Occipital lobe (tissue), 2 donors: ENCODE data around the gene GPS2. TPM values are rescaled to one million over a fixed set of nuclear protein-coding genes. Genes with fewer than 3 reads are reported as not detected.

ENCODE experiments used
- DNase-seq: peaks from one replicate; lab custom pipeline; 2025; lab: John Stamatoyannopoulos, UW
- total RNA-seq: library from RNA; depleted of rRNA; stranded (reverse); fragments of >200 nt; gene quantifications from one replicate; pipeline ENCODE4 v1.2.3, GENCODE V29; 2014

GPS2 gene
- total RNA-seq, 1 donor from 2014 or later, result 29.5 TPM

DNA sequence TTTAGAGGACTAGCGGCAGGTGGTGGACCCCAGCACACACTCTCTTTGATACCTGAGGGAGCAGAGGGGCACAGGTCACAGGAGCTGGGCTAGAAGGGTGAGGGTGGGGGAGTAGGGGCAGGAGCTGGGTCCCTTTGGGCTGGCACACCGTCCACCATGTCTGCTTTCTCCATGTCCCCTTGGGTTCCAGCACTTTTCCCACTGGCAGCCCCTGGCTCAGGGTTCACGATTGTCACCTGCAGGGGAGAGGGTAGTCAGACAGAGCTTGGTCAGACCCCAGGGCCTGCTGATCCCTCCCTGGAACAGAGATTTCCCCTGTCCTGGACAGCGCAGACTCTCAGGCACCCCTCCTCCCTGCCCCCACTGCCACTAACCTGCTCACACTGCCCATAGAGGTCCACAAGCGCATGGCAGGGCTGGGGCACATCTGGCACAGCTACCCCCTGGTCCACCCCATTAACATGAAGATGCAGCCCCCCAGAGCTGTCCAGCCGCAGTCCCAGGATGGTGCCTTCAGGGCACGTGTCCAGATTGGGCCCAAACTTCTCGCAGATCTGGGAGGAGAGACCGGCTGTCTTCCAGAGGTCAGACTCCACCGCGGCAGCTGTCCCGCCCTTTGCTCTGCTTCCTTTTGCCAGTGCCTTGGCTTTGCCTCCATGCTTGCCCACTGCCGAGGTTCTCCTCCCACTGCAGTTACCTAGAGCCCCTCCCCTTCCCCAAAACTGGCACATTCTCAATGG lies 3.1 kb upstream of the GPS2 start:
- no peak for DNase-seq

DNA sequence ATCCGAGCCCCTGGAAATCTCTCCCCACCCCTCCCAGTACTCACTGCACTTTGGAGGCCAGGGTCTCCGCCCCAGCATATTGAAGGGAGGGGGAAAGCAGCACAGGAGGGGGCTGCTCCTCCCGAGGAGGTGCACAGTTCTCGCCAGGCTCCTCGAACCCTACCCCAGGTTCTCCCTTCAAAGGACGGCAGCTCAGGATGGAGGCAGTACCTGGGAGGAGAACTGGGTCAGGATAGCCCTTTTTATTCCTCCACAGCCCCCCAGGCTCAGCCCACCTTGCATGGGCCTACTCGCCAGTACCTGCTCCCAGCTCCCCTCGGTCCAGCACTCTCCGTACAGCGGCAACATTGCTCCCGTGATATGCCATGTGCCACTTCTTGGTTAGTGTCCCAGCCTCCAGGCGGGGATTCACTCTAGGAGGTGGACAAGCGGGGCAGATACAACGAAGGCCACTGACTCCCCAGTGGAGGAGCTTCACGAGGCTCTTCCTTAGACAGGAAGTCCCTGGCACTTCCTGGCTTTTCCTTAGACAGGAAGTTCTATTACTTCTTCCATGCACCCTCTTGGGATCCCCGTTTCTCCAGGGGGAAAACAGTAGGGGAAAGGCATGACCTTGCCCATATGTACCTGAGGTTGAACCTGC lies 2.1 kb upstream of the GPS2 start:
- DNase-seq, result no peak

DNA sequence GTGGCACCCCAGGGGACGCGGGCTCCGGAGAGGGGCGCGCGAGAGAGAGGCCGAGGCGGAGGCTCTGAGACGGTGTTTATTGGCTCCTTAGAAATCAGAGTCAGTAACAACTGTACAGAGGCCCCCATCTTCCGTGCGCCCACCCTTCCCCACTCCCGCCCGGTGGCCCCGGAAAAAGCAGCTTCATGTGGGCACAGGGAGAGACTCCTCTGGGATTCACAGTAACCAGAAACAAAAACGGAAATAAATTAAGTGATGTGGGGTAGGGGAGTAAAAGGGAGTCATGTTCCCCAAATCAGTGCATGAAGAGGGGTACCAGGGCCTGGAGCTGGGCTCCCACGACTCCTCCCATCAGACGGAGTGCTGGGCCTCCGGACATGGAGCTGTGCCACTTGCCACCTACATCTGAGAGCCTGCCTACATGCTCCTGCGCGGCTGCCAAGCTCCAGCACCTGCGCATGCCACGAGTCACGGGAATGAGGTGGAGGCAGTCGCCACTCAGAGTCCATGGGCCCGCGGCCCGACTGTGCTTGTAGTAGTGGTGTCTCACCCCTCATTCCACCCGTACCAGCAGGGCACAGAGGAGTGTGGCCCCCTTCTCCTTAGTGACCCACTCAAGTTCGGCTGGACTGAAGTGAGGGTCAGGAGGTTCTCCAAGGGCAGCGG lies 543 bp upstream of the GPS2 start:
- DNase-seq, result no peak

DNA sequence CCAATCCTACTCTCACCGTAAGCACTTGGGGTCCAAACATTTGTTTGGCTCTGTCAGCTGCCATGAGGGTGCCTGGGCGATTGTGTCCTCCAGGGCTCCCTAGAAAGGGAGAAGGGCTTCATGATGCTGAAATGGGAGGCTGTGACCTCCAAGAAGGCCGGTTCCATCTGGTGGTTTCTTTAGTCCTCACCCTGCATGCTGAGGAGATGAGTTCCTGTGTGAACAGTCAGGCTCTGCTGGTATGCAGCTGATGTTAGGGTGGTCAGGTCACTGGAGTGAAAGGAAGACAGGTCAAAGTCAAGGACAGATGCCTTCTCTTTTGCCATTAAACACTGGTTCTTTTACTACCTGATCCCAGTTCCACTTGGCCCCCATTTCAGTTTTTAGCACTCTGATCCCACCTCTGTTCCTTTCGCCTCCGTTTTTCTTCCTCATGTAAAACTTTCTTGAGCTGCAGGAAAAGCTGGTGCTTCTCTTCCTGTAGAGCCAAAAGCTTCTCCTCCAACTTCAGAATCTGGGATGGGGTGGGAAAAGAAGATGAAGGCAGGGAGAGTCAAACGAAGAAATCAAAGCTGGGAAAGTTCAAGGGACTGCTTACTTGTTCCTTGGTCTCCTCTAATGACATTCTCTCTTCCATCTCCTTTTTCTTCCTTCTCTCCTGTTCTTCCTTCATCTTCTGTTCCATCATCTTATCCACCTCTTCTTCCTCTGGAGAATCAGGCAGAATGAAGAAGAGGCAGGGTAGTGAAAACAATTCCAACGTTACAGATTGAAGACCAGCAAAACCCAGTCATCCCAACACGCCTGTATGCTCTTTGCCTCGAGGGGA lies 1.1 kb downstream of the GPS2 start:
- no peak for DNase-seq

DNA sequence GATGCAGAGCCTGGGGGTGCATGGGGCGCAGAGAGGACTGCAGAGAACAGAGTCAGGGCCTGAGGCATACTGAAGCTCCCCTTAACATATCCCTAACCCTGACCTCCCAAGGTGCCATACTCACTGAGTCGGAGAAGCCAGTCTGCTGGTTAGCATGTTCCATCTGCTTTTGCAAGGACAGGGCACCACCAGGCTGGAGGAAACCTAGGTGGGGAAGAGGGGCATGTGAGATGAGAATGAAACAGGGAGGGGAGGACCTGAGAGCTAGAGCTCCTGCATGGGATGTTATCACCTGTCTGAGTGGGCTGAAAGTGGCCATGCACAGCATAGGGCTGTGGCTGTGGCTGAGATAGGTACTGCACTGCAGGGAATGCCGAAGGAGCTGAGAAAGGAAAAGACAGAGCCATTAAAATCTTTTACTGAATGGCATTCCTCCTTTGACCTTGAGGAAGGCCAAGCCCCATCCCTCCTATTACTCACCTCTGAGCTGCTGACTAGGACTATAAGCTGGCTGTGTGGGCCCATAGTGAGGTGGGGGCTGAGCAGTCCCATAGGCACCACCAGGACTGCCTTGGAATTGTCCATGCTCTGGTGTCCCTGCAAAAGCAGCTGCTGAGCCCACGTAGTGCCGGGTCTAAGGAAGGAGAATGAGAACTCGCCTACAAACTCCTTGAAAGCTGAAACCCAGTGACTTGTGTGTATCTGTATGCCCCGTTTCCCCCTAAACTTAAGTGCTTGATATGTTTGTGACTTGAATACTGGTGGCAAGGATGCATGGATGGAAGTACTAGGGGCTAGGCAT lies 1.9 kb downstream of the GPS2 start:
- no peak for DNase-seq

DNA sequence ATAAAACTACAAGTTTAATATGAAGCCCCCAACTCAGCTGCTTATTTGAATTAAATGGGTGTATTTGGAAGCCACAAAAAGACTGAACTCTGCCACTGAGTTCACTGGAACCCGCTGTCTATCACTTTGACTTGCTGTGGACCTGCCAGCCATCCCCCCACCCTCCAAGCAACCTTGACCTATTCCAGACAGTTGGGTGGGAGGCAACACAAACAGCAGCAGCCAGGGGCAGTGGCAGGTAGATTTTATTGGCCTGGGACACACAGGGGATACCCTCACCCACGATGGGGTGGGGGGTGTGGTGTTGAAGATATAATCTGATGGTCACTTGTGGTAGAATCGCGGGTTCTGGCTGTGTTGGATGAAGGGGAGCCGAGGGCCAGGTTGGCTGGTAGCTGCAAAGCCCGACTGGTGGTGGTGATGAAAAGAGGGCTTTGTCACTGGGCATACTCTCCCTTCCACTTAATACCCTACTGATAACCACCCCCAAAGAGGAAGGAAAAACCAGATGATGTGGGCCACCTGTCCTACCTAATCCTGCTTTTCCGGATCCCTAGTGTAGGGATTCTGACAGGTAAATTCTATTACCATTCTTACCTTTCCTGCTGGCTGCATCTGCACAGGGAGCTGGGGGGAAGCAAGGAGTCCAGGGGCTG lies 2.6 kb downstream of the GPS2 start:
- DNase-seq, result no peak

DNA sequence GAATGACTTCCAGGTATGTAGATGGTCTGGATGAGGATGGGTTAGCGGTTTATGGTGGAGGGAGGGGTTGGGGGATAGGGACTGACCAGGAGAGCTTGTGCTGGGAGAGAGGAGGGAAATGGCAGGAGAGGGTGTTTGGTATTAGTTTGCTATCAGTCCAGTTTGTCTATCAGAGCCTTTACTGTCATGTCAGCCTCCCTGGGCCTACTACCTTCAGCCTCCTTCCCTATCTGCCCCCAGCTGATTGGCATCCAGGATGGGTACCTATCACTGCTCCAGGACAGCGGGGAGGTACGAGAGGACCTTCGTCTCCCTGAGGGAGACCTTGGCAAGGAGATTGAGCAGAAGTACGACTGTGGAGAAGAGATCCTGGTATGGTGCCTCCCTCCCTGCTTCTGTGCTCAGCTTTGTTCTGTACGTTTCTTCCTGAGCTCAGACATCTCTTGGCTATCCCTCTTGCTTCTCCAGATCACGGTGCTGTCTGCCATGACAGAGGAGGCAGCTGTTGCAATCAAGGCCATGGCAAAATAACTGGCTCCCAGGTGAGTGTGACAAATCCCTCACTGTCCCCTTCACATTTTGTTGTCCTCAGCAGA lies 4.0 kb downstream of the GPS2 start:
- no peak for DNase-seq

DNA sequence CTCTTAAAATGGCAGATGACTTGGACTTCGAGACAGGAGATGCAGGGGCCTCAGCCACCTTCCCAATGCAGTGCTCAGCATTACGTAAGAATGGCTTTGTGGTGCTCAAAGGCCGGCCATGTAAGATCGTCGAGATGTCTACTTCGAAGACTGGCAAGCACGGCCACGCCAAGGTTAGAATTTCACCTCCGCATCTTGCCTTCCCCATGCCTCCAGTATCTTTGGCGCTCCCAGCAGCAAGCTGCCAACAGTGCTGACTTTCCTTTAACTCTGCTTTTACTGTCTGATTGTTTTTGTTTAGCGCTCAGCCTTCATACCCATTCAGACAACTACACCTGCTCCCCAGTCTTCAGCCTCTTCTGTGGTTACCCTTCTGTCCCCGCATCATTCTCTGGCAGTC lies 5.5 kb downstream of the GPS2 start:
- no peak for DNase-seq

DNA sequence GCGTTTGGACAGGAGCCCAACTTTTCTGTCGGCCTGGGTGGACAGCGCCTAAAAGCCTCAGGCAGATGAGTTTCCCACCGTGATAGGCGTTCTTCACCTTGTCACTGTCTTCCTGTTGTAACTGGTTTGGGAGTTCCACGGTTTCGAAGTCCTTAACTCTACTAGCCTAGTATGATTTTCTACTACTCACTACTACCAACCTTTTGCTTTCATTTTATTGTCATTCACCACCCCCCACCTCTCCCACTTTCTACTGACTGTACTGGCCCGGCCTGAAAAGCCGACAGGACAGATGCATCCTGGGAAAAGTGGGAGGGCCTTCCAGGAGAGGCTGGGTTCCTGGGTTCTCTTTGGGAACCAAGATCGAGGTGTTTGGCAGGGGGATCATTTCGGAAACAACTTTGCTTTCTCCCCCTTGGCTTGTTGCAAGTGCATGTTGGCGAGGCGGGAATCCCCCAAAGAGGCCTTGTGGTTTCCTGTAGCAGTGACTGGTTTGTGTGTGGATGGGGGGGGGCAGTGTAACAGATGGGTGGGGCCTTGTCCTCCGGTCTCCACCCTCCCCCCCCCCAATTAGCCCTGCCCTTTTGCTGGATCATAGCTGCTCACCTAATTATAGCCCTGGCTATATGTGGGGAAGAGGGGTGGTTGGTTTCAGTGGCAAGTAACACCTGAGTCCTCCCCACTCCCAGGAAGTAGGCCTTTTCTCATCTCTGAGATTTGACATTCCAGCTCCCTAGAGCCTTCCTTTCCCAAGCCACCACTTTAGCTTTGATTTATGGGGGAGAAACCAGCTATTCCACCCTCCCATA lies 6.3 kb downstream of the GPS2 start:
- DNase-seq, result peak; percentile 29

DNA sequence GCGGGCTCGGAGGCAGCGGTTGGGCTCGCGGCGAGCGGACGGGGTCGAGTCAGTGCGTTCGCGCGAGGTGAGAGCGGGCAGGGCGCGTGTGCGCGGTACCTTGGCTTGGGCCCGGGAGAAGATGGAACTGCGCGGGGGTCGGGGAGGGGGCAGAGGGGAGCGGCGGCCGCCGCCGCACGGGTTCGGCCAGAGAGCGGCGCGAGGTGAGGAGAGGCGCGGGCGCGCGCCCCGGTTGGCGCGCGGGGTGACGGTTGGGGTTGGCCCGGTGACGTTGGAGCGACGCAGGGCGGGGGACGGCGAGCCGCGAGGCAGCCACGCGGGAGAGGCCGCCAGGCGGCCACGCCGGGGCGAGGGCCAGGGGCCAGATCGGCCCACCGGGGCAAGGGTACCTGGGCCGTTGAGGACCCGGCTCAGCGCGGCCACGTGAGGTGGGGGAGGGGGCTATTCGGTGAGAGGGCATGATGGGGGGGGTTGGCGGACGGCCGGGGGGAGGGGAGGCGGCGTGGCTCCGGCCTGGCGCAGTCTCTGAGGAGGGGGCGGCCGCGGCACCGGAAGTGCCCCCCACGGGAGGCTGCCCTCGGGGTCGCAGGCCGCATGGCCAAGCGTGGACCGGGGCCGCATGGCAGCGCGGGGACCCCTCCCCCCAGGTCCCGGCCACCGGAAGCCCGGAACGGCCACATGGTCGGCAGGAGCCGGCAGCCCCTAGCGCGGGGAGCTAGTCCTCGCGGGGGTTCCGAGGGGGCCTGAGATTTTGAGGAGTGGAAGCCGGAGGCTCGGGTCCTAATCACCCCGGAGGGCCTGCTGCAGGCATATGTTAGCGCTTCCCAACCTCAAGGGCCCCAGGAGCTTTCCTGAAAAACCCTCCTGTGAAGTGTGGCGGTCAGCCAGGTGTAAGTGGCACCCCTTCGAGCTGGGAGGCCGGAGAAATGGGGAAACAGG lies 7.2 kb downstream of the GPS2 start:
- peak; percentile 50 for DNase-seq

DNA sequence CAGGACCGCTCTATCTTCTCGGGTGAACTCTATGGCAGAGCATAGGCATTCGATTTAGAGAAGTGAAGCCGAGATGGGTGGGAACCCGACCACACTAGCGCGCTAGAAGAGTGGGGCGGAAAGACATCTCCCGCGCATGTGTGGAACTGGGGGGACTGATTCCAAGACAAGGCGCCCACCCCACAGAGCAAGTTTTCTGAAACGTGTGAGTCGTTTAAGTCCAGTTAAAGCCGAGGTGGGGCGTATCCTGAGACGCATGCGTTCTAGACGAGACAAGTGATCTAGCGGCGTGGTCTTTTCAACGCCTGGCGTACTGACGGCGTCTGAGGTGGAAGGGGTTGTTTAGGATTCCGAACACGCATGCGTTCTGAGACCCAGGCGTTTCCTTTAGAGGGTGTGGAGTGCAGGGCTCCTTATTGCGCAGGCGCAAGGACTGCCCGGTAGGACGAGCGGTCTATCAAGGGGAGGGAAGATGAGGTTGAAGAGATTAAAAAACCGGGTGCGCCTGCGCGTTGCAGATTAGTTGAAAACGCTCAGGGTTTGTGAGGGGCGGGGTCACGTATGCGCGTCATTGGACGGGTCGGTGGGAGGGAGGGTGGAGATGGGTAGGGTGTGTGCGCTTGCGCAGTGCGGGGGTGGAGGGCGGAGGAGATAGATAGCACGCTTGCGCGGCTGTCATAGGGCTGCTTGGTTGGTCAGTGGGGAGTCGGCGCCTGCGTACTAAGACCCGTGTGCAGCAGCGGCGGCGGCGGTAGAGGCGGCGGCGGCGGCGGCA lies 8.1 kb downstream of the GPS2 start, which contains the start of gene EIF5A:
Gene EIF5A, plus strand, starts transcription at position 718 of the 775 bp plus-strand sequence. CDS start 2,008 bp downstream, outside the sequence.
- peak; percentile 98 for DNase-seq

DNA sequence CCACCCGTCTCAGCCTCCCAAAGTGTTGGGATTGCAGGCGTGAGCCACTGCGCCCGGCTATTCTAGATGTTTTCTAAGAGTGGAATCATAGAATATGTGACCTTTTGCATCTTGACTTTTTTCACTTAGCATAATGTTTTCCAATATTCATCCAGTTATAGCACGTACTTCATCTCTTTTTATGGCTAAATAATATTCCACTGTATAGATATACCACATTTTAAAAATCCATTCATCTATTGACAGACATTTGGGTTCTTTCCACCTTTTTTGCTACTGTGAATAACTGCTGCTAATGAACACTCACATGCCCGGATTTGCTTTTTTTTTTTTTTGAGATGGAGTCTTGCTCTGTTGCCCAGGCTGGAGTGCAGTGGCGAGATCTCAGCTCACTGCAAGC lies 11.0 kb downstream of the GPS2 start:
- DNase-seq, result no peak

DNA sequence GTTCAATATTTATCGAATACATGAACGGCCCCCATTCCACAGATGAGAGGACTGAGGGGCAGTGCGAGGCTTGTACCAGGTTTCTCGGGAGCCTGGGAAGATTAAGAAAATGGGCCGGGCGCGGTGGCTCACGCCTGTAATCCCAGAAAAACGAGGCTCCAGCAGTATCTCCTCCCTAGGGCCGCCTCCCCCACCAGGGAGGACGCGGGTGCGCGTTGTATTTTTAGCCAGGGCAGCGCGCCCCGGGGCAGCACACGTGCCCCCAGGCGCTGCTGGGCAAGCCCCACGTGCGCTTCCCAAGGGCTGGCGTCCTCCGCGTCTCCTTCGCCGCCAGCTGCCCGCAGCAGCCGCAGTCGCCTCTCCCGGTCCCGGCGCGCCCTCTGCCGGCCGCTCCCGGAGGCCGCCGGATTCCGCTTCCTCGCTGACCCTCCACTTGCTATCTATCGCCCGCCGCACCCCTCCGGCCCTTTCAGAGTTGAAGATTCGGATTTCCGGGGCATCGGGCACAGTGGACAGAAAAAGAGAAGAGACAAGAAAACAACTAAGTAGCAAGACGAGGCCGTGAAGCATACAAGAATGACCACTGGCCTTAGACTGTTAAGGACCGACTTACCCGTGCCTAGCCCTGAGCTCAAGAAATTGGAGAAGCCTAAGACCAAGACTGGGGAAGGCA lies 18.8 kb downstream of the GPS2 start:
- peak; percentile 69 for DNase-seq

DNA sequence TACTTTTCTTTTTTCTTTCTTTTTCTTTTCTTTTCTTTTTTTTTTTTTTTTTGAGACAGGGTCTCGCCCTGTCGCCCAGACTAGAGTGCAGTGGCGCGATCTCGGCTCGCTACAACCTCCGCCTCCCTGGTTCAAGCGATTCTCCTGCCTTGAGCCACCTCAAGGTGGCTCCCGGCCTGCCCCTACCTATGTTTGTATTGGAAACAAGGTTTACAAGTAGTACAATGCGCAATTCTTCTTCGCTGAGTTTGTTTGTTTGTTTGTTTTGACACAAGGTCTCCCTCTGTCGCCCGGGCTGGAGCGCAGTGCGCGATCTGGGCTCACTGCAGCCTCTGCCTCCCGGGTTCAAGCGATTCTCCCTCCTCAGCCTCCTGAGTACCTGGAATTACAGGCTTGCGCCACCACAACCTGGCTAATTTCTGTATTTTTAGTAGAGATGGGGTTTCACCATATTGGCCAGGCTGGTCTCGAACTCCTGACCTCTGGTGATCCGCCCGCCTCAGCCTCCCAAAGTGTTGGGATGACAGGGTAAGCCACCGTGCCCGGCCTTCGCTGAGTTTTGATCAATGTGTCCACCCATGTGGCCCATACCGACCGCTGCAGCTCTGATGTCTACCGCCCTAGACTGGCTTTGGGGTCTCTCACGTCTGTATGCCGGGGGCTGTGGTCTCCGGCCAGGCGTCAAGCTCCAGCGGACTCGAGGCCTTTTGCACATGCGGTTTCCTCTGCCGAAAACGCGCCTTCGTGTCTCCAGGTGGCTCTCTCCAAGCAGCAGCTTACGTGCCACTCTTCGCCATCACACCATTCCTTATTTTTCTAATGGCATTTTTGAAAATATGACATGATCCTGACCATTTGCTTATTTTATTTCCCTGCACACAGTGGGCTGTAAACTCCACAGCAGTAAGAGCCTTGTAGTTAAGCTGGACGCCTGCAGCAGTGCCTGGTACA lies 19.7 kb downstream of the GPS2 start:
- DNase-seq, result no peak

DNA sequence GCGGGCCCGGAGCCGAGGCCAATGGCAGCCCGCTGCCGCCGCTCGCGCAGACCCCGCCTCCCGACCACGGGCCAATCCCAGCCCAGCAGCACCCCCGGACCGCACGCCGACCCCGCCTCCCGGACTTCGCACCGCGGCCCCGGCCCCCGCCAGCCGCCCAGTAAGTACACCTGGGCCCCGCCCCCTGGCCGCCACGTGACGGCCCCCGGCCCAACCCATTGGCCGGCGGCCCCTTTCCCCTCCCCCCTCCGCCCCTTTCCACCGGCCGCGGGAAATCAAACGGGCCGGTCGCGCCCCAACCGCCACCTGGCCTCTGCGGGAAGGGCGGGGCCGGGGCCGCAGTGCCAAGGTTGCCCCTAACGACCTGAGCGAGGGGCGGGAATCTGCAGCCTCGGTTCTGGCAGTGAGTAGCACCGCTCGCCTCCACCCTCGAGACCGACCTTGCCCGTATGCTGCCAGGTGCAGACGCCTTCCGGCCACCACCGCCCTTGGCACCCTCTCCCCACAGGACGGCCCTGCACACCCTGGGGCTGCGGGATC lies 20.5 kb downstream of the GPS2 start, which contains the start of gene YBX2:
Gene YBX2, minus strand, starts transcription at position 26 of the 540 bp plus-strand sequence. CDS start 139 bp downstream, outside the sequence.
- no peak for DNase-seq
